ENCODE results near the gene IER3. TPM values are rescaled to one million over a fixed set of nuclear protein-coding genes. Genes with fewer than 3 reads are reported as not detected.

Gene IER3
- total and polyA plus RNA-seq, 9 of the 15 experiments (the other 6 are each of a cell fraction or from before 2014, with no cell fraction given) = 1.5 to 30.0 (median 11.5) TPM

- Histone ChIP-seq H3K4me2 (ENCODE audit: insufficient read depth, low read length) (no peak overlapping the region), H3K27ac (ENCODE audit: extremely low read depth, low read depth, low read length) (no peak overlapping the region), H3K4me3 (no peak overlapping the region), H3K36me3 (ENCODE audit: control insufficient read depth, insufficient read depth, low read length) (no peaks in the 10 kb centered on the region), H3K9me3 (replicated peaks; ENCODE audit: control insufficient read depth, insufficient read depth, low read depth, low read length) (no peaks in the 10 kb centered on the region), H3K9me1 (ENCODE audit: control insufficient read depth, insufficient read depth, low read length) (no peaks in the 10 kb centered on the region), H3K9ac (ENCODE audit: insufficient read depth in 1 of 2, low read depth in 2 of 2, low read length in 2 of 2) (no peak overlapping the region; a peak in 1 of 4 replicates), H3K4me1 (replicated peaks in 1 of 2; ENCODE audit: control insufficient read depth in 2 of 2, insufficient read depth in 2 of 2, low read length in 2 of 2) (peaks cover 12 to 17% of the 10 kb centered on the region in 2 experiments), H3K27me3 (ENCODE audit: control insufficient read depth in 2 of 2, insufficient read depth in 2 of 2, low read length in 2 of 2) (no peaks in the 10 kb centered on the region), H2AFZ (ENCODE audit: low read depth, low read length) (no peak overlapping the region), H4K20me1 (replicated peaks; ENCODE audit: control insufficient read depth, insufficient read depth, low read length) (no peaks in the 10 kb centered on the region), H3K79me2 (ENCODE audit: control insufficient read depth, insufficient read depth, low read length) (no peaks in the 10 kb centered on the region)
- no peak for ATAC-seq
- in situ Hi-C loops (cut with MboI) = no loop called here
- no peak for FAIRE-seq
- ChIA-PET POLR2A (interaction anchor here (0.6 to 1.2 kb wide), 8 partner anchors 9 to 219 kb away, joined by 3 to 5 read pairs (median 3); no protein-coding TSS in a partner anchor), CTCF (ENCODE audit: low intra/inter-chr PET ratio) (no interaction called here)
- DNase-seq (ENCODE audit: extremely low read depth in 1 of 4, low spot score in 3 of 4) = no peak
- intact Hi-C loops (cut with micrococcal nuclease) = no loop called here
- TF ChIP-seq JUN (IDR thresholded peaks at IDR 0.05; ENCODE audit: borderline replicate concordance, low read depth, low read length) = no peak
- no peak for TF ChIP-seq JUN (CRISPR knock-in tag; IDR thresholded peaks at IDR 0.05; ENCODE audit: borderline replicate concordance)
- TF ChIP-seq KAT7 (CRISPR knock-in tag; IDR thresholded peaks at IDR 0.05; ENCODE audit: borderline replicate concordance) = no peak
- no peak for TF ChIP-seq RBM17 (IDR thresholded peaks at IDR 0.05; ENCODE audit: borderline replicate concordance, low read depth, low read length)
- TF ChIP-seq ZNF41 (CRISPR knock-in tag; conservative IDR thresholded peaks at IDR 0.05) = no peak
- no peak for TF ChIP-seq ZNF639 (CRISPR knock-in tag; conservative IDR thresholded peaks at IDR 0.05 in 1 of 2, IDR thresholded peaks at IDR 0.05 in 1 of 2)
- no peak for TF ChIP-seq LARP7 (IDR thresholded peaks at IDR 0.05)
- TF ChIP-seq E2F1 (CRISPR knock-in tag; IDR thresholded peaks at IDR 0.05) = no peak
- TF ChIP-seq PTRF (tag; IDR thresholded peaks at IDR 0.05) = no peak
- no peak for TF ChIP-seq HOXB6 (CRISPR knock-in tag; IDR thresholded peaks at IDR 0.05; ENCODE audit: borderline replicate concordance)
- no peak for TF ChIP-seq BHLHE40 (IDR thresholded peaks at IDR 0.05; ENCODE audit: low read length)
- TF ChIP-seq TEAD1 (CRISPR knock-in tag; IDR thresholded peaks at IDR 0.05) = no peak
- TF ChIP-seq U2AF1 (optimal IDR thresholded peaks at IDR 0.05; ENCODE audit: low read depth, low read length) = no peak
- TF ChIP-seq ZNF408 (CRISPR knock-in tag; IDR thresholded peaks at IDR 0.05; ENCODE audit: low read depth) = no peak
- TF ChIP-seq KLF16 (IDR thresholded peaks at IDR 0.05) = no peak
- no peak for TF ChIP-seq SIN3B (IDR thresholded peaks at IDR 0.05; ENCODE audit: low read depth)
- no peak for TF ChIP-seq ZBTB1 (CRISPR knock-in tag; IDR thresholded peaks at IDR 0.05; ENCODE audit: borderline replicate concordance, low read depth)
- no peak for TF ChIP-seq CBX2 (IDR thresholded peaks at IDR 0.05; ENCODE audit: insufficient read depth, low read length, poor library complexity, severe bottlenecking)
- no peak for TF ChIP-seq PHTF2 (CRISPR knock-in tag; IDR thresholded peaks at IDR 0.05)
- TF ChIP-seq RAD51 (IDR thresholded peaks at IDR 0.05; ENCODE audit: borderline replicate concordance, low read depth) = no peak
- 82% methylated on average over 3 of the region's 3 CpGs for WGBS (ENCODE audit: insufficient coverage, low coverage, missing lambda C conversion rate)
- BruUV-seq (replicated peaks) = no TSS peak
Observed at GRCh38 chr6:30777155-30777485, 32.8 kb upstream of the IER3 start.
